Measurements from ENCODE around the gene PMAIP1. TPM values are rescaled to one million over a fixed set of nuclear protein-coding genes. Genes with fewer than 3 reads are reported as not detected.
A peak's percentile ranks its signal among the peaks of the same experiment; 100 is the strongest.

Gene PMAIP1
- total RNA-seq, 2 experiments from 2014 or later, result 54.7 to 64.7 TPM

- peaks cover 43% of the 10 kb centered on the region for H3K4me1 Mint-ChIP-seq
- no peaks in the 10 kb centered on the region for H3K27me3 Mint-ChIP-seq
- DNase-seq (no peak), ATAC-seq (no peak)
- no peaks in the 10 kb centered on the region for H3K9me3 Mint-ChIP-seq (ENCODE audit: low read depth)
- H3K36me3 Mint-ChIP-seq, result peaks cover 11% of the 10 kb centered on the region
- CTCF ChIA-PET, result interaction anchor here (1.1 kb wide), 1 partner anchor 41 kb away, joined by 3 read pairs; no protein-coding TSS in a partner anchor
- H3K4me3 Mint-ChIP-seq, result no peak overlapping the region
- no peak overlapping the region for H3K27ac Mint-ChIP-seq
These were observed 9.7 kb downstream of the PMAIP1 start for GRCh38 chr18:59909289-59910036.

- CTCF ChIA-PET, result interaction anchor here (1.2 kb wide), 1 partner anchor 85 kb away, joined by 3 read pairs; no protein-coding TSS in a partner anchor
These were observed 11.2 kb downstream of the PMAIP1 start for GRCh38 chr18:59910967-59911366.

GRCh38 chr18:59911600-59911999, 11.8 kb downstream of the PMAIP1 start:
- no peak for ATAC-seq
- Mint-ChIP-seq H3K9me3 (ENCODE audit: low read depth) (no peaks in the 10 kb centered on the region), H3K4me1 (peaks cover 24% of the 10 kb centered on the region), H3K27ac (no peak overlapping the region), H3K27me3 (no peaks in the 10 kb centered on the region), H3K4me3 (no peak overlapping the region), H3K36me3 (peaks cover 9% of the 10 kb centered on the region)
- CTCF ChIA-PET, result interaction anchor here (1.2 kb wide), 1 partner anchor 84 kb away, joined by 3 read pairs; no protein-coding TSS in a partner anchor
- no peak for DNase-seq

More at GRCh38 chr18:59910967-59911366, 11.2 kb downstream of the PMAIP1 start:
- Mint-ChIP-seq H3K4me1 (peaks cover 29% of the 10 kb centered on the region), H3K27me3 (no peaks in the 10 kb centered on the region), H3K27ac (no peak overlapping the region), H3K36me3 (peaks cover 9% of the 10 kb centered on the region), H3K9me3 (ENCODE audit: low read depth) (no peaks in the 10 kb centered on the region), H3K4me3 (no peak overlapping the region)
- no peak for ATAC-seq
- DNase-seq, result no peak

GRCh38 chr18:59912007-59912550, 12.3 kb downstream of the PMAIP1 start:
- H3K27me3 Mint-ChIP-seq, result no peaks in the 10 kb centered on the region
- no peak for ATAC-seq
- H3K9me3 Mint-ChIP-seq (ENCODE audit: low read depth), result no peaks in the 10 kb centered on the region
- DNase-seq, result no peak
- H3K4me1 Mint-ChIP-seq, result peaks cover 19% of the 10 kb centered on the region
- H3K27ac Mint-ChIP-seq, result no peak overlapping the region
- CTCF ChIA-PET, result no interaction called here
- peaks cover 9% of the 10 kb centered on the region for H3K36me3 Mint-ChIP-seq
- H3K4me3 Mint-ChIP-seq, result no peak overlapping the region

- ATAC-seq, result no peak
- CTCF ChIA-PET, result no interaction called here
- Mint-ChIP-seq H3K36me3 (peaks cover 9% of the 10 kb centered on the region), H3K27me3 (no peaks in the 10 kb centered on the region), H3K4me3 (no peak overlapping the region), H3K27ac (no peak overlapping the region), H3K9me3 (ENCODE audit: low read depth) (no peaks in the 10 kb centered on the region), H3K4me1 (peaks cover 10% of the 10 kb centered on the region)
- peak; percentile 30 for DNase-seq
These were observed 15.8 kb downstream of the PMAIP1 start for GRCh38 chr18:59915606-59916005.

- ATAC-seq, result no peak
- H3K27me3 Mint-ChIP-seq, result no peaks in the 10 kb centered on the region
- no peak overlapping the region for H3K4me3 Mint-ChIP-seq
- peaks cover 15% of the 10 kb centered on the region for H3K4me1 Mint-ChIP-seq
- DNase-seq, result peak; percentile 30
- no peaks in the 10 kb centered on the region for H3K9me3 Mint-ChIP-seq (ENCODE audit: low read depth)
- H3K27ac Mint-ChIP-seq, result no peak overlapping the region
- CTCF ChIA-PET, result no interaction called here
- peaks cover 9% of the 10 kb centered on the region for H3K36me3 Mint-ChIP-seq
These were observed 16.9 kb downstream of the PMAIP1 start for GRCh38 chr18:59916746-59917145.

GRCh38 chr18:59917422-59917821, 17.6 kb downstream of the PMAIP1 start:
- Mint-ChIP-seq H3K9me3 (ENCODE audit: low read depth) (no peaks in the 10 kb centered on the region), H3K36me3 (peaks cover 9% of the 10 kb centered on the region), H3K27ac (no peak overlapping the region), H3K4me3 (no peak overlapping the region), H3K27me3 (no peaks in the 10 kb centered on the region), H3K4me1 (peaks cover 18% of the 10 kb centered on the region)
- ATAC-seq (no peak), DNase-seq (peak; percentile 39)
- CTCF ChIA-PET, result no interaction called here

- Mint-ChIP-seq H3K27me3 (peaks cover under 1% of the 10 kb centered on the region), H3K4me1 (peaks cover 21% of the 10 kb centered on the region), H3K27ac (no peak overlapping the region), H3K36me3 (peaks cover 5% of the 10 kb centered on the region), H3K4me3 (no peak overlapping the region), H3K9me3 (ENCODE audit: low read depth) (no peaks in the 10 kb centered on the region)
- DNase-seq, result peak; percentile 40
- no peak for ATAC-seq
- CTCF ChIA-PET, result interaction anchor here (1.6 kb wide), 1 partner anchor 13 kb away, joined by 7 read pairs; no protein-coding TSS in a partner anchor
These were observed 18.5 kb downstream of the PMAIP1 start for GRCh38 chr18:59918320-59918755.

GRCh38 chr18:59918997-59919396, 19.2 kb downstream of the PMAIP1 start:
- Mint-ChIP-seq H3K4me3 (no peak overlapping the region), H3K4me1 (peaks cover 25% of the 10 kb centered on the region), H3K27ac (no peak overlapping the region), H3K36me3 (peaks cover 5% of the 10 kb centered on the region), H3K27me3 (peaks cover 6% of the 10 kb centered on the region), H3K9me3 (ENCODE audit: low read depth) (no peaks in the 10 kb centered on the region)
- CTCF ChIA-PET, result interaction anchor here (1.6 kb wide), 1 partner anchor 14 kb away, joined by 7 read pairs; no protein-coding TSS in a partner anchor
- no peak for ATAC-seq
- DNase-seq, result peak; percentile 12

- Mint-ChIP-seq H3K4me3 (peak overlapping the region; percentile 19), H3K27me3 (peaks cover 8% of the 10 kb centered on the region), H3K4me1 (peaks cover 29% of the 10 kb centered on the region)
These were observed 21.6 kb downstream of the PMAIP1 start for GRCh38 chr18:59921384-59921891.

GRCh38 chr18:59923539-59924196, 23.9 kb downstream of the PMAIP1 start:
- DNase-seq (no peak), ATAC-seq (no peak)
- H3K27me3 Mint-ChIP-seq, result peaks cover 8% of the 10 kb centered on the region
- no peak overlapping the region for H3K27ac Mint-ChIP-seq
- no peak overlapping the region for H3K4me3 Mint-ChIP-seq
- peaks cover 1% of the 10 kb centered on the region for H3K36me3 Mint-ChIP-seq
- CTCF ChIA-PET, result interaction anchor here (1.4 to 1.7 kb wide), 3 partner anchors 64 to 100 kb away, joined by 3 to 4 read pairs (median 3); no protein-coding TSS in a partner anchor
- no peaks in the 10 kb centered on the region for H3K9me3 Mint-ChIP-seq (ENCODE audit: low read depth)
- H3K4me1 Mint-ChIP-seq, result peaks cover 34% of the 10 kb centered on the region

More at GRCh38 chr18:59921384-59921891, 21.6 kb downstream of the PMAIP1 start:
- Mint-ChIP-seq H3K36me3 (peaks cover 1% of the 10 kb centered on the region), H3K27ac (peak overlapping the region; percentile 55), H3K9me3 (ENCODE audit: low read depth) (no peaks in the 10 kb centered on the region)
- CTCF ChIA-PET, result no interaction called here
- ATAC-seq (peak; percentile 84), DNase-seq (peak; percentile 93)

GRCh38 chr18:59926131-59926530, 26.3 kb downstream of the PMAIP1 start:
- Mint-ChIP-seq H3K27ac (no peak overlapping the region), H3K4me3 (no peak overlapping the region), H3K4me1 (peaks cover 37% of the 10 kb centered on the region), H3K36me3 (peaks cover 1% of the 10 kb centered on the region), H3K9me3 (ENCODE audit: low read depth) (no peaks in the 10 kb centered on the region), H3K27me3 (peaks cover 8% of the 10 kb centered on the region)
- no peak for DNase-seq
- ATAC-seq, result no peak
- CTCF ChIA-PET, result interaction anchor here (1.6 kb wide), 1 partner anchor 42 kb away, joined by 3 read pairs; no protein-coding TSS in a partner anchor

- no peak overlapping the region for H3K27ac Mint-ChIP-seq
- no peak overlapping the region for H3K4me3 Mint-ChIP-seq
- DNase-seq (no peak), ATAC-seq (peak; percentile 53)
- H3K27me3 Mint-ChIP-seq, result peaks cover 10% of the 10 kb centered on the region
- H3K36me3 Mint-ChIP-seq, result peaks cover 1% of the 10 kb centered on the region
- H3K9me3 Mint-ChIP-seq (ENCODE audit: low read depth), result no peaks in the 10 kb centered on the region
- H3K4me1 Mint-ChIP-seq, result peaks cover 28% of the 10 kb centered on the region
- CTCF ChIA-PET, result interaction anchor here (1.1 to 1.6 kb wide), 3 partner anchors 44 to 91 kb away, joined by 3 to 4 read pairs (median 3); no protein-coding TSS in a partner anchor
These were observed 27.5 kb downstream of the PMAIP1 start for GRCh38 chr18:59927246-59927825.
